Measurements from ENCODE around the gene LLGL2.

The LLGL2 gene

GRCh38 chr17:75521951-75522727 lies 3.4 kb upstream of the LLGL2 start:
- no peak for DNase-seq (ENCODE audit: low read depth in 2 of 3, low spot score in 1 of 3)

GRCh38 chr17:75523647-75524046 lies 1.9 kb upstream of the LLGL2 start:
- DNase-seq (ENCODE audit: low read depth in 2 of 3, low spot score in 1 of 3), result no peak

GRCh38 chr17:75524269-75524969 lies 1.1 kb upstream of the LLGL2 start:
- DNase-seq (ENCODE audit: low read depth in 2 of 3, low spot score in 1 of 3), result no peak

GRCh38 chr17:75525806-75526554 lies 483 bp downstream of the LLGL2 start:
- no peak for DNase-seq (ENCODE audit: low read depth in 2 of 3, low spot score in 1 of 3)

- DNase-seq (ENCODE audit: low read depth in 2 of 3, low spot score in 1 of 3), result no peak
Observed at GRCh38 chr17:75526555-75527270, 1.2 kb downstream of the LLGL2 start.

GRCh38 chr17:75530837-75531720 lies 5.6 kb downstream of the LLGL2 start:
- no peak for DNase-seq (ENCODE audit: low read depth in 2 of 3, low spot score in 1 of 3)

GRCh38 chr17:75531721-75532072 lies 6.2 kb downstream of the LLGL2 start:
- no peak for DNase-seq (ENCODE audit: low read depth in 2 of 3, low spot score in 1 of 3)

- DNase-seq (ENCODE audit: low read depth in 2 of 3, low spot score in 1 of 3), result peak; percentile 41 to 47 (median 41)
Observed at GRCh38 chr17:75535119-75535537, 9.6 kb downstream of the LLGL2 start.

GRCh38 chr17:75535871-75536270 lies 10.4 kb downstream of the LLGL2 start:
- no peak for DNase-seq (ENCODE audit: low read depth in 2 of 3, low spot score in 1 of 3)

- no peak for DNase-seq (ENCODE audit: low read depth in 2 of 3, low spot score in 1 of 3)
Observed at GRCh38 chr17:75536366-75536765, 10.9 kb downstream of the LLGL2 start.

GRCh38 chr17:75539967-75540729 lies 14.7 kb downstream of the LLGL2 start:
- no peak for DNase-seq (ENCODE audit: low read depth in 2 of 3, low spot score in 1 of 3)

GRCh38 chr17:75540923-75541503 lies 15.5 kb downstream of the LLGL2 start:
- no peak for DNase-seq (ENCODE audit: low read depth in 2 of 3, low spot score in 1 of 3)

GRCh38 chr17:75542229-75542628 lies 16.7 kb downstream of the LLGL2 start:
- no peak for DNase-seq (ENCODE audit: low read depth in 2 of 3, low spot score in 1 of 3)

- no peak for DNase-seq (ENCODE audit: low read depth in 2 of 3, low spot score in 1 of 3)
Observed at GRCh38 chr17:75542728-75543336, 17.3 kb downstream of the LLGL2 start.

GRCh38 chr17:75544250-75544649 lies 18.8 kb downstream of the LLGL2 start:
- DNase-seq (ENCODE audit: low read depth in 2 of 3, low spot score in 1 of 3), result no peak

- no peak for DNase-seq (ENCODE audit: low read depth in 2 of 3, low spot score in 1 of 3)
Observed at GRCh38 chr17:75546181-75546580, 20.7 kb downstream of the LLGL2 start.

- DNase-seq (ENCODE audit: low read depth in 2 of 3, low spot score in 1 of 3), result no peak
Observed at GRCh38 chr17:75547091-75547490, 21.6 kb downstream of the LLGL2 start.

GRCh38 chr17:75548813-75549212 lies 23.3 kb downstream of the LLGL2 start:
- no peak for DNase-seq (ENCODE audit: low read depth in 2 of 3, low spot score in 1 of 3)
